Body of pancreas (tissue), 4 donors: ENCODE measurements around the gene GRIK3. TPM values are rescaled to one million over a fixed set of nuclear protein-coding genes. Genes with fewer than 3 reads are reported as not detected.
"Not testable (repeated sequence)": the region's sequence is repeated elsewhere in the genome, so short reads cannot be mapped to it uniquely, and the experiment has no call there.

ENCODE experiments used
- ATAC-seq: fragments of 150-250 bp; one replicate; pipeline ENCODE4 v1.9.1; 2016
- DNase-seq, 4 donors: peaks; one replicate each; pipeline ENCODE4 v3.0.0-alpha.2; 2019
- H3K27ac ChIP-seq, 4 donors: fragments of 200-600 bp; sonication (generic); 1 replicate in 3 of 4; 2 replicates in 1 of 4; pipeline versions ENCODE4 v1.5.1 to v1.6.1; 2016 to 2019; ENCODE audit warnings: mild to moderate bottlenecking in 1 of 4, mixed read lengths in 1 of 4, moderate library complexity in 1 of 4
- H3K27me3 ChIP-seq, 2 donors: fragments of 200-600 bp; sonication (generic); one replicate each; pipeline ENCODE4 v1.6.0; 2016; ENCODE audit warnings: mild to moderate bottlenecking in 1 of 2
- H3K36me3 ChIP-seq, 2 donors: fragments of 200-600 bp; sonication (generic); replicated peaks in 1 of 2; 2 replicates each; pipeline ENCODE4 v1.5.1; 2016; ENCODE audit warnings: low read depth in 2 of 2; ENCODE audit not compliant: insufficient read depth in 1 of 2
- H3K4me1 ChIP-seq: fragments of 200-600 bp; sonication (generic); one replicate; pipeline ENCODE4 v1.6.0; 2016
- H3K4me3 ChIP-seq, 2 donors: fragments of 200-600 bp; sonication (generic); 1 replicate in 1 of 2; 2 replicates in 1 of 2; pipeline ENCODE4 v1.5.1; 2016 to 2019
- H3K9me3 ChIP-seq, 3 donors: fragments of 200-600 bp; sonication (generic); 1 replicate in 2 of 3; 2 replicates in 1 of 3; pipeline ENCODE4 v1.5.1; 2016
- POLR2A ChIP-seq, 3 donors: fragments of 450-650 bp; IDR thresholded peaks; one replicate each; pipeline ENCODE4 v1.6.1; 2016; ENCODE audit warnings: antibody characterized with exemption in 3 of 3, mild to moderate bottlenecking in 2 of 3
- WGBS, 2 donors: methylation state at CpG; one replicate each; pipeline ENCODE4 v1.1.5; 2017; 5-methylcytosine and 5-hydroxymethylcytosine counted together
- intact Hi-C: fragments of 100-400 bp; cut with DNase I; formaldehyde crosslinking; loops from one replicate; pipeline ENCODE4 v1.15.1; 2023
- total RNA-seq, 2 donors: library from RNA; depleted of rRNA; stranded (reverse); fragments of >200 nt; gene quantifications; one replicate each; pipeline ENCODE4 v1.1.0, GENCODE V29; 2016
- TF ChIP-seq, protein P1 (sequence below), 7 experiments: fragments of 450-650 bp in 4 of 7; fragments of 200-600 bp in 3 of 7; sonication (generic) in 3 of 7; IDR thresholded peaks; one replicate each; pipeline ENCODE4 v1.5.1; 2016 to 2019; ENCODE audit warnings: antibody characterized with exemption in 7 of 7

Gene GRIK3
- total RNA-seq, 2 donors from 2014 or later, result under 0.01 to 0.99 TPM

DNA sequence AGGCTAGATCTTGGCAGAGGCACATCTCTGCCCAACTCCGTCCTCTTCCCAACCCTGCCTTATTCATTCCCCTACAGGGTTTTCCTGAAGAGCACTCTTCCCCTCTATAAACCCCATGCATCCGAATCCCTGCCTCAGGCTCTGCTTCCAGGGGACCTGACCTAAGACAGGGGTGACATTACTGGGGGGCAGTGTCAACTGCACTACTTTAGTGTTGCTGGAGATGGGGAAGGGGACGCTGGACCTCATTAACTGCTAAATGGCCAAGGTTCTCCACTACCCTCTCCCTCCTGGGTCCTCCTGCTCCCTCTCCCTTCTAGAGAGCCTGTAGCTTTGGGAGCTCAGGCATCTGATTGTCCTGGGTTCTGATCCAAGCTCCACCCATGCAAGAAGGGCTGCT is 126.2 kb downstream of the GRIK3 start:
- intact Hi-C loops, result no loop called here
- TF ChIP-seq, protein P1, sequence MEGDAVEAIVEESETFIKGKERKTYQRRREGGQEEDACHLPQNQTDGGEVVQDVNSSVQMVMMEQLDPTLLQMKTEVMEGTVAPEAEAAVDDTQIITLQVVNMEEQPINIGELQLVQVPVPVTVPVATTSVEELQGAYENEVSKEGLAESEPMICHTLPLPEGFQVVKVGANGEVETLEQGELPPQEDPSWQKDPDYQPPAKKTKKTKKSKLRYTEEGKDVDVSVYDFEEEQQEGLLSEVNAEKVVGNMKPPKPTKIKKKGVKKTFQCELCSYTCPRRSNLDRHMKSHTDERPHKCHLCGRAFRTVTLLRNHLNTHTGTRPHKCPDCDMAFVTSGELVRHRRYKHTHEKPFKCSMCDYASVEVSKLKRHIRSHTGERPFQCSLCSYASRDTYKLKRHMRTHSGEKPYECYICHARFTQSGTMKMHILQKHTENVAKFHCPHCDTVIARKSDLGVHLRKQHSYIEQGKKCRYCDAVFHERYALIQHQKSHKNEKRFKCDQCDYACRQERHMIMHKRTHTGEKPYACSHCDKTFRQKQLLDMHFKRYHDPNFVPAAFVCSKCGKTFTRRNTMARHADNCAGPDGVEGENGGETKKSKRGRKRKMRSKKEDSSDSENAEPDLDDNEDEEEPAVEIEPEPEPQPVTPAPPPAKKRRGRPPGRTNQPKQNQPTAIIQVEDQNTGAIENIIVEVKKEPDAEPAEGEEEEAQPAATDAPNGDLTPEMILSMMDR (IDR thresholded peaks at IDR 0.05), result no peak
- no peak for TF ChIP-seq POLR2A (IDR thresholded peaks at IDR 0.05)
- Histone ChIP-seq H3K9me3 (no peaks in the 10 kb centered on the region), H3K4me3 (no peak overlapping the region), H3K4me1 (no peaks in the 10 kb centered on the region), H3K36me3 (no peaks in the 10 kb centered on the region), H3K27me3 (no peaks in the 10 kb centered on the region), H3K27ac (no peak overlapping the region)
- WGBS, 2 donors, result 43 to 53% methylated on average over 3 of the region's 3 CpGs
- DNase-seq (no peak), ATAC-seq (no peak)

DNA sequence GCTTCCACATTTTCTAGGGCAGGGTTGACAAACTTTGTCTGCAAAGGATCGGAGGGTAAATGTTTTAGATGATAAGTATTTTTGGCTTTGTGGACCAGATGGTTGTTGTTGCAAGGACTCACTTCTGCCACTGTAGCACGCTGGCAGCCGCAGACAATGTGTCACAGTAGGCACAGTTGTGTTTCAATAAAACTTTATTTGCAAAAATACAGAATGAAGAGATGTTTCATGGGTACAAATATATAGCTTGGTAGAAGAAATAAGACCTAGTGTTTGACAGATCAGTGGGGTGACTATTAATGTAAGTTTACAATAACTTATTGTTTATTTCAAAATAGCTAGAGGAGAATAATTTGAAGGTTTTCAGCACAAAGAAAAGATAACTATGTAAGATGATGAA is 127.8 kb downstream of the GRIK3 start:
- no peak for ATAC-seq

DNA sequence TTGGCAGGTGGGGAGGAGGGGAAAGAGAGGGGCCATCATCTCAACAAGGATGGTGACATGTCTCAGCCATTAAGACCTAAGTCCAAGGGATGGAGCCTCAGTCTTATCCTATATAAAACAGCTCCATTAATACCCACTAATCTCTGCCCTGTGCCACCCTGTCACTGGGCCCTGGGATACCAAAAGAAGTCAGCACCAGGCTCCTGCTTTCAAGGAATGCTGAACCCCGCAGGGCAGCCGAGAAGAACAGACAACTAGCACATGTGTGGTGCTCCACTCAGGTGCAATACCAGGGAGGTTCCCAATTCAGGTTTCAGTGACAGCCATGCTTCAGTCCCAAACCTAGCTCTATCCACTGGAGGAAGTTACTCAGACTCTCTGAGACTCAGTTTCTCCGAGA is 128.4 kb downstream of the GRIK3 start:
- TF ChIP-seq, protein P1 (IDR thresholded peaks at IDR 0.05), result no peak
- TF ChIP-seq POLR2A (IDR thresholded peaks at IDR 0.05), result no peak
- WGBS, 2 donors, result 45 to 65% methylated on average over 2 to 3 of the region's 3 CpGs
- Histone ChIP-seq H3K9me3 (no peaks in the 10 kb centered on the region), H3K36me3 (no peaks in the 10 kb centered on the region), H3K27me3 (no peaks in the 10 kb centered on the region), H3K4me1 (no peaks in the 10 kb centered on the region), H3K27ac (no peak overlapping the region), H3K4me3 (no peak overlapping the region)
- DNase-seq (no peak), ATAC-seq (no peak)
- intact Hi-C loops, result no loop called here

More for the DNA sequence above, 127.8 kb downstream of the GRIK3 start:
- H3K27me3 ChIP-seq, result no peaks in the 10 kb centered on the region
- H3K9me3 ChIP-seq, result no peaks in the 10 kb centered on the region
- WGBS, 2 donors, result 69 to 77% methylated on average over 3 of the region's 3 CpGs
- TF ChIP-seq, protein P1 (IDR thresholded peaks at IDR 0.05), result no peak
- no peak for TF ChIP-seq POLR2A (IDR thresholded peaks at IDR 0.05)
- intact Hi-C loops, result no loop called here
- no peak for DNase-seq
- H3K4me1 ChIP-seq, result no peaks in the 10 kb centered on the region
- H3K4me3 ChIP-seq, result no peak overlapping the region
- H3K36me3 ChIP-seq, result no peaks in the 10 kb centered on the region
- no peak overlapping the region for H3K27ac ChIP-seq

DNA sequence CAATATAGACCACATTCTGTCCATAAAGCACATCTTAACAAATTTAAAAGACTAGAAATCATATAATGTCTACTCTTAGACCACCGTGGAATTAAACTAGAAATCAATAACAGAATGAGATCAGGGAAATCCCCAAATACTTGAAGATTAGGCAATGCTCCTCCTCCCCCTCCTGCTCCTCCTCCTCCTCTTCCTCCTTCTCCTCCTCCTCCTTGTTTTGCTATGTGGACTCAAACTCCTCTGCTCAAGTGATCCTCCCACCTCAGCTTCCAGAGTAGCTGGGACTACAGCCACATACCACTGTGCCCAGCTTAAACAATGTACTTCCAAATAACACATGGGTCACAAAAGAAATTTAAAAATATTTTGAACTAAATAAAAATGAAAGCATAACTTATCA is 134.2 kb downstream of the GRIK3 start:
- Histone ChIP-seq H3K9me3 (peaks cover 0 to 11% (median 0%) of the 10 kb centered on the region in 3 donors), H3K27ac (no peak overlapping the region), H3K4me1 (no peaks in the 10 kb centered on the region), H3K36me3 (no peaks in the 10 kb centered on the region), H3K27me3 (no peaks in the 10 kb centered on the region), H3K4me3 (no peak overlapping the region)
- intact Hi-C loops, result no loop called here
- WGBS, 2 donors, result 39 to 40% methylated on average over 1 of the region's 1 CpG
- DNase-seq, result no peak
- no peak for ATAC-seq
- TF ChIP-seq, protein P1 (IDR thresholded peaks at IDR 0.05), result no peak
- TF ChIP-seq POLR2A (IDR thresholded peaks at IDR 0.05), result no peak

DNA sequence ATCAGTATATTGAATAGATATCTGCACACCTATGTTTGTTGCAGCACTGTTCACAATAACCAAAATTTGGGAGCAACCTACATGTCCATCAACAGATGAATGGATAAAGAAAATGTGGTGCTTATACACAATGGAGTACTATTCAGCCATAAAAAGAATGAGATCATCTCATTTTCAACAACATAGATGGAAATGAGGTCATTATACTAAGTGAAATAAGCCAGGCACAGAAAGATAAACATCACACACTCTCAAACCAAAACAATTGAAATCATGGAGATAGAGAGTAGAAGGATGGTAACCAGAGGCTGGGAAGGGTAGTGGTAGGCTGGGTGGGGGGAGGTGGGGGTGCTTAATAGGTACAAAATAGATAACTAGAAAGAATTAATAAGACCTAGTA is 136.5 kb downstream of the GRIK3 start:
- not testable (repeated sequence) for H3K27me3 ChIP-seq

More for the DNA sequence above, 136.5 kb downstream of the GRIK3 start:
- intact Hi-C loops, ATAC-seq, H3K36me3 ChIP-seq, H3K4me3 ChIP-seq, H3K27ac ChIP-seq, DNase-seq, H3K4me1 ChIP-seq: not testable (repeated sequence)
- peaks cover 0 to 11% (median 0%) of the 10 kb centered on the region in 3 donors for H3K9me3 ChIP-seq
